ENCODE measurements around the gene NKAIN4.
"Not testable (repeated sequence)": the region's sequence is repeated elsewhere in the genome, so short reads cannot be mapped to it uniquely, and the experiment has no call there.

The NKAIN4 gene

GRCh38 chr20:63254606-63255384 is 532 bp upstream of the NKAIN4 start:
- no peak for DNase-seq

GRCh38 chr20:63253438-63254231 is 628 bp downstream of the NKAIN4 start:
- DNase-seq: no peak

DNA sequence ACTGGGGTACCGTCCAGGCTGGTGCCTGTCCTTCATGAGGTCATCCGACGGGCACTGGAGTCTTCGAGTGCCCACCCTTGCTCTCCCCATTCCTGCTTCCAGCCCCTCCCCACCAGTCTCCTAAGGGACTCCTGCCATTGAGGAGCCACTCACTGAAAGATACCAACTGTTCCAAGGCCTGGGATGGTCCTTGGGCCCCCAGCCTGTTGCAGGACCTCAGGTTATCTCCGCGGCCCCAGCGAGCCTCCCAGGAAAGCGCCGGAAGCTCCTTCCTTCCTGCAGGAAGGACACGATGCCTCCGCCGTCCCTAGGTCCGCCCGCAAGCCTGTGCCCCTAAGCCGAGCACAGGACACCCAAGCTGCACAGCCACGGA is 1.2 kb downstream of the NKAIN4 start:
- DNase-seq: no peak

DNA sequence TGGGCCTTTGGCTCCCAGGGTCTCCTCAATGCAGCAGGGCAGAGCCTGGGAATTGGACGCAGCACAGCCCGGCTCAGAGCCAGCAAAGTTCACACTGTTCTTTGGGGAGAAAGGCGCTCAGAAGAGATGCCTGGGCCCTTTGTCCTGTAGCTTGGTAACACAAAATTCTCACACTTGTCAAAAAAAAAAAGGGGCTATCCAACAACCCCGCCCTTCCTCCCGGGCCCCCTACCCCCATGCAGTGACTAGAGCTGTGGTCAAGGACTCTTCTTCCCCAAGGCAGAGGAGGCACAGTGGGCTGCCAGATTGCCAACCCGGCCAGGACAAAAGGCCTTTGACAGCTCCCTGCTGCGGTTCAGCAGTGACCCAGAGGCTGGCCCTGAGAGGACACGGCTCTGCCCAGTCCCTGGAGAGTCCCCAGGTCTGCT is 2.0 kb downstream of the NKAIN4 start:
- no peak for DNase-seq

DNA sequence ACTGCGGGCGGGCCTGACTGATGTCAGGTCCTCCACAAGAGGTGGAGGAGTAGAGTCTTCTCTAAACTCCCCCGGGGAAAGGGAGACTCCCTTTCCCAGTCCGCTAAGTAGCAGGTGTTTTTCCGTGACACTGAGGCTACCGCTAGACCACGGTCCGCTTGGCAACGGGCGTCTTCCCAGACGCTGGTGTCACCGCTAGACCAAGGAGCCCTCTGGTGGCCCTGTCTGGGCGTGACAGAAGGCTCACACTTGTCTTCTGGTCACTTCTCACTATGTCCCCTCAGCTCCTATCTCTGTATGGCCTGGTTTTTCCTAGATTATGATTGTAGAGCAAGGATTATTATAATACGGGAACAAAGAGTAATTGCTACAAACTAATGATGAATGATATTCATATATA is 2.9 kb downstream of the NKAIN4 start:
- not testable (repeated sequence) for DNase-seq

DNA sequence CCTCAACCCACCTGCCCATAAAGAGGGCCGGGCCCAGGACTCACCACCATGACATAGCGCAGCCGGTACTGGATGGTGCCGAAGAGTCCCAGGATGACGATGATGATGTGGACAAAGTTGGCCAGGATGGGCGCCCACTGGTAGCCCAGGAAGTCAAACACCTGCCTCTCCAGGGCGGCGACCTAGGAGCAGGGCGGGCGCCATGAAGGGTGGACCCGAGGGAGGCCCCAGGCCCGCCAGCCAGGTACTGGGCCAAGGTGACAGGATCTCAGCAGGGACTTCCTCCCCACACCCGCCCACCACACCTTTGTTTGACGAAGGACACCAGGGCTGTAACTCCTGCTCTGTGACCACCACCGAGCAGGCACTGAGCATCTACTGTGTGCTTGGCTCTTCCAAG is 4.4 kb downstream of the NKAIN4 start:
- DNase-seq: no peak

GRCh38 chr20:63248835-63249591 is 5.2 kb downstream of the NKAIN4 start:
- no peak for DNase-seq

- DNase-seq: no peak
These were observed 6.5 kb downstream of the NKAIN4 start for GRCh38 chr20:63247671-63248228.

- no peak for DNase-seq
These were observed 7.6 kb downstream of the NKAIN4 start for GRCh38 chr20:63246490-63247288.

- no peak for DNase-seq
These were observed 9.8 kb downstream of the NKAIN4 start for GRCh38 chr20:63244468-63244867.

GRCh38 chr20:63243604-63244247 is 10.5 kb downstream of the NKAIN4 start:
- no peak for DNase-seq

DNA sequence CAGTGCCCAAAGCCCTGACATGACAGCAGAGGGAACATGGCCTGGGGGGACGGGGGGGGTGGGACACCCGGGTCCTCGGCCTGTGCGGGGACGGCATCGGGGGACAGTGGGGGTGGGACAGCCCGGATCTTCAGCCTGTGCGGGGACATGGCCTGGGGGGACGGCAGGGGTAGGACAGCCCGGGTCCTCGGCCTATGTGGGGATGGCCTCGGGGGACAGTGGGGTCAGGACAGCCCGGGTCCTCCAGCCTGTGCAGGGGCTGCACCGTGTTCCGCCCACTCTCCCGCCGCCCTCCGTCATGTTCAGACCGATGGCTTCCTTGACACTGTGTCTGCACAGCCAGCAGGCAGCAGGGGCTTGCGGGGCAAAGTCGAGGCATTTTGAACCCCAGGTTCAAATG is 11.5 kb downstream of the NKAIN4 start:
- no peak for DNase-seq

DNA sequence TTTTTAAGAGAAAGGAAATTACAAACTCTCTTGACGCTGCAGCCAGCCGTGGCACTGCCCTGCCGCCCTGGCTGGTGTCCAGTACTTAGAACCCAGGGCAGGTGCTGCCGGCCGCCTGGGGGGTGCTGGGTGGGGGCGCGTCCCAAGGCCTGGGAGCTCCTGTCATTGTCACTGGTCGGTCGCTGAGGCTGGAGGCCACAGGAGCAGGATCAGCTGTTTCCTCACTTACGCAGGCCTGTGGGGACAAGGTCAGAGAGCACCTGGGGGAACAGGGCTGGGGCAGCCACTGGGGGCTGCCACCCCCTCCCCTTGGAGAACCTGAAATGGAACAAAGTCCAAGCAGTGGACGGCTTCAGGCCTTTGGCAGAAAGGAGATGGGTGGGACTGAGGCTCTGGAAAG is 13.0 kb downstream of the NKAIN4 start:
- DNase-seq: no peak

DNA sequence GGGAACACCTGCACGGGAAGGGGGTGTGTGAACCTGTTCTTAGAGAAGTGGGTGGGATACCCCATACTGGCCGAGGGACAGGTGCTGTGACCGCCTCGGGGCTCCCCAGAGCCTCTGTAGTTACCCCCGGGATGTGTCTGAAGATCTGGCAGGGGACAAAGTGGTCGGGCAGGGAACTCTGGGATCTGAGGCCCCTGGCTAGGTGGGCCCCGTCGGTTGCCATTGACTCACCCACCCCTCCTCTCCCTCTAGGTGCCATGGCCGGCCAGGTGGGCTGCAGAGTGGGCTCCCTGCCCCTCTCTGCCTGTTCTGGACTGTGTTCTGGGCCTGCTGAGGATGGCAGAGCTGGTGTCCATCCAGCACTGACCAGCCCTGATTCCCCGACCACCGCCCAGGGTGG is 14.3 kb downstream of the NKAIN4 start:
- DNase-seq: no peak

- DNase-seq: no peak
These were observed 14.8 kb downstream of the NKAIN4 start for GRCh38 chr20:63239431-63239830.

GRCh38 chr20:63238514-63239125 is 15.6 kb downstream of the NKAIN4 start:
- no peak for DNase-seq

- no peak for DNase-seq
These were observed 16.2 kb downstream of the NKAIN4 start for GRCh38 chr20:63238031-63238430.

- no peak for DNase-seq
These were observed 18.0 kb downstream of the NKAIN4 start for GRCh38 chr20:63236116-63236837.

GRCh38 chr20:63235399-63235983 is 18.8 kb downstream of the NKAIN4 start, which contains the start of gene BIRC7:
BIRC7 (plus strand) TSS chr20:63235905; CDS start chr20:63236097, 192 bp downstream.
- no peak for DNase-seq
